Hepatocyte (in vitro differentiated cells): ENCODE data around the gene GGA2.
"Not testable (repeated sequence)": the region's sequence is repeated elsewhere in the genome, so short reads cannot be mapped to it uniquely, and the experiment has no call there.

Source experiments
- CTCF ChIP-seq: fragments of 200-600 bp; sonication (generic); IDR thresholded peaks from 2 replicates; pipeline ENCODE4 v1.5.1; 2016; ENCODE audit warnings: antibody characterized with exemption, mild to moderate bottlenecking; ENCODE audit not compliant: poor library complexity
- EZH2 ChIP-seq: fragments of 200-600 bp; sonication (generic); IDR thresholded peaks from 2 replicates; pipeline ENCODE4 v1.6.1; 2016; ENCODE audit warnings: antibody characterized with exemption, mild to moderate bottlenecking, borderline replicate concordance

DNA sequence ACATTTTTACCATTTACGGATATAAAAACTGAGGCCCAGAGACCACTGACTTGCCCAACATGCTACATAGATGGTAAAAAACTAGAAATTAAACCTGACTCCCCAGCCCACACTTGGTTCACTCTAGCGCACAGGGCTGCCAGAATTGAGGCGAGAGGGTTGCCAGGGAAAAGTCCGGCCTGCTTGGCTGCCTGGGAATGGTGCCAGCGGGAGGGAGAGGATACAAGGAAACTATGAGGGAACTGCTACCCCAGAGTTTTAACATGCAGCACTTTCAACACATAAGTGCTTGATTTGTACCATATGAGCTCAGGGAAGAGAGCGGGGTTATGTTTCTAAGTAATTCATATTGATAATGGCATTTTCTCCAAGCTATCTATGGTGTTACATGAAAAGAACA is 47.3 kb downstream of the GGA2 start:
- not testable (repeated sequence) for TF ChIP-seq EZH2, CTCF
